Chondrocyte (in vitro differentiated cells): ENCODE measurements around the gene MACROH2A1. TPM values are rescaled to one million over a fixed set of nuclear protein-coding genes. Genes with fewer than 3 reads are reported as not detected.
A peak's percentile ranks its signal among the peaks of the same experiment; 100 is the strongest.

ENCODE experiments used
- DNase-seq: peaks from one replicate; pipeline ENCODE4 v3.0.0; 2021; ENCODE audit warnings: mixed read lengths, low spot score
- H3K27ac Mint-ChIP-seq: one replicate; pipeline ENCODE4 v1.8.0; 2021; ENCODE audit warnings: mild to moderate bottlenecking, moderate library complexity, mixed read lengths; ENCODE audit not compliant: unreplicated experiment
- H3K27me3 Mint-ChIP-seq: 2 replicates; pipeline ENCODE4 v1.8.0; 2021; ENCODE audit warnings: low read depth, mixed read lengths
- H3K36me3 Mint-ChIP-seq: 2 replicates; pipeline ENCODE4 v1.8.0; 2021; ENCODE audit warnings: low read depth, mixed read lengths
- H3K4me1 Mint-ChIP-seq: 2 replicates; pipeline ENCODE4 v1.8.0; 2021; ENCODE audit warnings: low read depth, mild to moderate bottlenecking, mixed read lengths
- H3K4me3 Mint-ChIP-seq: one replicate; pipeline ENCODE4 v1.8.0; 2021; ENCODE audit warnings: mild to moderate bottlenecking, moderate library complexity, mixed read lengths; ENCODE audit not compliant: unreplicated experiment
- H3K9me3 Mint-ChIP-seq: 2 replicates; pipeline ENCODE4 v1.8.0; 2021; ENCODE audit warnings: low read depth, mixed read lengths
- total RNA-seq: library from RNA; stranded (reverse); gene quantifications from 3 replicates; pipeline ENCODE4 v1.2.1, GENCODE V29; 2021
- TF ChIP-seq, protein P1 (sequence below): fragments of 200-600 bp; sonication (generic); IDR thresholded peaks from 2 replicates; pipeline ENCODE4 v1.5.0; 2021; ENCODE audit warnings: antibody characterized with exemption, mild to moderate bottlenecking, moderate library complexity

MACROH2A1 gene
- total RNA-seq, 1 donor from 2014 or later, result 100 TPM

DNA sequence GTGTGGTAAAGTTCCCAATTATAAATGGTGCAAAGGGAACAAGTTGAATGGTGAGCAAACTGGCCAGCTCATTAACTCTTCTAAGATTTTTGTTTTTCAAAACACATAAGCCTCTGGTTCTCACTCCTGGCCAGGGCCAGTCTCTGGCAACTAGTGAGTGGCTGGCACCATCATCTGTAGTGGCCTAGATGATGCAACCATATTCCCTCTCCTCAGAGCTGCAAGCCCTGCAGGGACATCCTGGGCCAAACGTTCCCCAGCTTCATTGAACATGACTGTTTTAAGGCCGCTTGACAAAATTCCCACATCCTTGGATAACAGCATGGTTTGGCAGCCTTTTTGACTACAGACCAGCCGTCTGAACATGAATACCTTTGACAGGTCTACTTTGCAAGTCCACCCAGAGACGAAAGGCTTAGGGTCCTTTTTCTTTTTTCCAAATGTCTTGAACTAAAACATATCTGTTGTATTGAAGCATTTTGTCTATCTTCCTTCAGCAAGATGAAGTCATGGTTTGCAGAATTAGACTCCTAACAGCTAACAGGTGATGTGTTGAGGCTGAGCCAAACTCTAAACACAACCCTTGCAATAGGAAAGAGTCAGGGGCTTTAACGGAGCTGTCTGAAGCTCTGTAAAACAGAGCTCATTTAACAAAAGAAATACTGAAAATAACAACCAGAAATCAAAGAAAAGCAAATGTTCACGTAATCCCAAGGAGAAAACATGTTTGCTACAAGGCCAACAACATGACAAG, 23.8 kb downstream of the MACROH2A1 start:
- no peaks in the 10 kb centered on the region for H3K27me3 Mint-ChIP-seq
- no peaks in the 10 kb centered on the region for H3K9me3 Mint-ChIP-seq
- no peak for DNase-seq
- H3K4me1 Mint-ChIP-seq, result peaks cover 53% of the 10 kb centered on the region
- no peak overlapping the region for H3K4me3 Mint-ChIP-seq
- peaks cover 11% of the 10 kb centered on the region for H3K36me3 Mint-ChIP-seq
- TF ChIP-seq, protein P1, sequence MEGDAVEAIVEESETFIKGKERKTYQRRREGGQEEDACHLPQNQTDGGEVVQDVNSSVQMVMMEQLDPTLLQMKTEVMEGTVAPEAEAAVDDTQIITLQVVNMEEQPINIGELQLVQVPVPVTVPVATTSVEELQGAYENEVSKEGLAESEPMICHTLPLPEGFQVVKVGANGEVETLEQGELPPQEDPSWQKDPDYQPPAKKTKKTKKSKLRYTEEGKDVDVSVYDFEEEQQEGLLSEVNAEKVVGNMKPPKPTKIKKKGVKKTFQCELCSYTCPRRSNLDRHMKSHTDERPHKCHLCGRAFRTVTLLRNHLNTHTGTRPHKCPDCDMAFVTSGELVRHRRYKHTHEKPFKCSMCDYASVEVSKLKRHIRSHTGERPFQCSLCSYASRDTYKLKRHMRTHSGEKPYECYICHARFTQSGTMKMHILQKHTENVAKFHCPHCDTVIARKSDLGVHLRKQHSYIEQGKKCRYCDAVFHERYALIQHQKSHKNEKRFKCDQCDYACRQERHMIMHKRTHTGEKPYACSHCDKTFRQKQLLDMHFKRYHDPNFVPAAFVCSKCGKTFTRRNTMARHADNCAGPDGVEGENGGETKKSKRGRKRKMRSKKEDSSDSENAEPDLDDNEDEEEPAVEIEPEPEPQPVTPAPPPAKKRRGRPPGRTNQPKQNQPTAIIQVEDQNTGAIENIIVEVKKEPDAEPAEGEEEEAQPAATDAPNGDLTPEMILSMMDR, result no peak
- no peak overlapping the region for H3K27ac Mint-ChIP-seq

DNA sequence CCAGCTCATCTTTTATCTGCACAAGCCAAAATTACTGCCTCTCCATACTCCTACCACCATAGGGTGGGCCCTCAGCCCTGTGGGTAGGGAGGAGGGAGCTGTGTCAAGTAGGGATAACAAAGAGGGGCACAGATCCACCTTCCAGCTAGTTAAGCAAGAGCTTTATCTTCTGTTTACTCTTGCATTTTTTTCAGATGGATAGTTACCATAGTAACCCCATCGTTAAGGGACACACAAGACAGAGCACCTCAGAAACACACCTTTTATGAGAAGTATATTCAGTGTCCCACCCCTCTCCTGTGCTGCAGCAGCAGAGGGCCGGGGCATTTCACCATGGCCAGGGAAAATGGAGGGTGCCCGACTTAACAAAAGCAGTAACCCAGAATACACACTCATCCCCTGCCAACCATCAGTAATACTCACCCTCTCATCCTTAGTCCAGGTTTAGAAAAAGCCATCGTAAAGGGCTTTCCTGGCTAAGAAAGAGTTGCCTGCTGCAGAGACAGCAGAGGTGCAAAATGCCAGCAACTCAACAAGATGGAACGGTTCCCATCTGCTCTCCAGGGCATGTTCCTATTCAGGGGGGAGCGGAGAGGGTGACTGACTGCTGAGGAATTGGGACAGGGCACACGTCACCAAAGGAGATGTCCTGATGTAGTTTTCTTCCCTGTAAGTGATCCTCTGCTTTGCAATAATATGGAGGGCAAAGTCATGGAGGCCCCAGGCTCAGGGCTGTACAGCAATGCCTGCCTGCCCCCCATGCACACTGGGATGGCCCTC, 25.1 kb downstream of the MACROH2A1 start:
- H3K36me3 Mint-ChIP-seq, result peaks cover 13% of the 10 kb centered on the region
- DNase-seq, result no peak
- no peak overlapping the region for H3K27ac Mint-ChIP-seq
- TF ChIP-seq, protein P1, result no peak
- H3K9me3 Mint-ChIP-seq, result no peaks in the 10 kb centered on the region
- peaks cover 40% of the 10 kb centered on the region for H3K4me1 Mint-ChIP-seq
- no peak overlapping the region for H3K4me3 Mint-ChIP-seq
- H3K27me3 Mint-ChIP-seq, result no peaks in the 10 kb centered on the region

DNA sequence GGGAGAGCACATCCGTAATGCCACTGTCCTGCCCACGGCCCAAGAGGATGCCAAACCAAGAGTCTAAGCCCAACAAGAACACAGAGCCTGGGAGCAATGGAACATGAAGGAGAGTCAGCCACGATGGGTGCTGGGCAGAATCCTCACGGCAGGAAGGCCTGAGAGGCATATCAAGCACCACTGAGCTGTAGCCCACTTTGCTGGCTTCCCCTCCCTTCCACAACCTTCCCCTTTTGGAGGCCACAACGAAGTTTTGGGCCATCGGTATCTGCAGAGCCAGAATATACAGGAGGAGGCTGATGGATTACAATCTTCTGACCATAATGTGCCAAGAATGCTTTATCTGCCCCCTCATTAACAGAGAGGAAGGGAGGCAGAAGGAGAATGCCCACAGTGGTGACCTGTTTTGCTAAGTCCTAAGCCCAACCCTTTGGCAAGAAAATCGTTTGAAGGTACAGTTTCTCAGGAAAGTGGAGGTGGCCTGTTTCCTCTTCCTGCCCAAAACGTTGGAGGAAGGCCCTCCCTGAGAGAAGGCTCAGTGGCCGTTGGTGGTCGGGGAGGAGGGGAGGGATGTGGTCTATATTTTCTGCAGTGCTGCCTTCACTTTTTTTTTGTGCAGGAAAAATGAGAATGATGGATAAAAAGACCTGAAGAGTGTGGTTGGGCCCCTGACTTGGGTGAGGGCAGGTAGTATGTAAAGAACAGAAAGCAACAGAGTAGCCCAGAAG, 26.2 kb downstream of the MACROH2A1 start:
- Mint-ChIP-seq H3K4me1 (peaks cover 29% of the 10 kb centered on the region), H3K9me3 (no peaks in the 10 kb centered on the region), H3K27ac (peak overlapping the region; percentile 90), H3K4me3 (no peak overlapping the region), H3K36me3 (peaks cover 15% of the 10 kb centered on the region), H3K27me3 (no peaks in the 10 kb centered on the region)
- TF ChIP-seq, protein P1, result no peak
- DNase-seq, result no peak

DNA sequence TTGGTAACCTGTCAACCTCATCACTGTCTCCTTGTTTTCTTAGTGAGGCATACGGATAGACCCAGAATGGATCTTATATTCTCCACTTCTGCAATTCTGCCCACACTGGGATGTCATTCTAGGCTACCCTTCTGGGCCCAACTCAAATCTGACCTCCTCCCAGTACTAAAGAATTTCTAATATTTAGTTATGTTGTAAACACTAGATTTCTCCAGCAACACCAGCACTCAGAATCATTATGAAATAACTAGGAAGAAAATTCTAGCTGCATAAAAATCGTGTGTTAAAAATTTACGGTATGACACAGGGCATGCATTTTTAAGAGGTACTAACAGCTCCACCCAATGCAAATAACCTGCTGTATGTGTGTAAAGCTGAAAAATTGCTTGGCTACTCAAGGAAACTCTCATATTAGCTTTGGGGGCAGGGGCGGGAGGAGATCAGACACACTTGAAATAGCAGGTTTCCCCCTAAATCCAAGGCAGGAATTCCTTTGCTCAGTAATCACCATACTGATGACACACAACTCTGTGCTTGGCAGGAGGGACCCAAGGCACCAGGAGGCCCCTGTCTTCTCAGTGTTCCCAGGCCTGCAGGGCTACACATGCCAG, 27.3 kb downstream of the MACROH2A1 start:
- H3K36me3 Mint-ChIP-seq, result peaks cover 19% of the 10 kb centered on the region
- peak overlapping the region; percentile 90 for H3K27ac Mint-ChIP-seq
- TF ChIP-seq, protein P1, result no peak
- H3K27me3 Mint-ChIP-seq, result no peaks in the 10 kb centered on the region
- H3K4me3 Mint-ChIP-seq, result no peak overlapping the region
- H3K9me3 Mint-ChIP-seq, result no peaks in the 10 kb centered on the region
- DNase-seq, result no peak
- H3K4me1 Mint-ChIP-seq, result peaks cover 21% of the 10 kb centered on the region

DNA sequence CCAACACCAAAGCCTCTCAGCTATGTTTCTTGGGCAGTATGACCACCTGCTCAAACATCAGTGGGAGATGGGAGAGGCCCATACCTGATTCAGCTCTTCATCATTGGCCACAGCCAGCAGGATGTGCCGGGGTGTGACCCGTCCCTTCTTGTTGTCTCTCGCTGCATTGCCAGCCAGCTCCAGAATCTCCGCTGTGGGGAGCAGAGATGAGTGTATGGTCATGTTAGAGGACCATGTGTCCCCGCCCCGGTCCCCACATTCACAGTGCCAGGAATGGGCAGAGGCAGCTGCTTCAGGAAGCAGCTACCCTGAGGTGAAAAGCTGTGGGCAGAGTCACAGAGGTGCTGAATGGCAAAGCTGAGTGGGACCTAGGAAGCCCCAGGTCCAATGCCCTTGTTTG, 29.1 kb downstream of the MACROH2A1 start:
- TF ChIP-seq, protein P1, result no peak
- peaks cover 28% of the 10 kb centered on the region for H3K4me1 Mint-ChIP-seq
- H3K27ac Mint-ChIP-seq, result no peak overlapping the region
- no peaks in the 10 kb centered on the region for H3K9me3 Mint-ChIP-seq
- no peak for DNase-seq
- no peak overlapping the region for H3K4me3 Mint-ChIP-seq
- H3K27me3 Mint-ChIP-seq, result no peaks in the 10 kb centered on the region
- H3K36me3 Mint-ChIP-seq, result peaks cover 15% of the 10 kb centered on the region
